CD14-positive monocyte (primary cell): ENCODE data around the gene SLC22A23. TPM values are rescaled to one million over a fixed set of nuclear protein-coding genes. Genes with fewer than 3 reads are reported as not detected.

Source experiments
- DNase-seq, 3 donors: peaks; one replicate each; pipeline ENCODE4 v3.0.0-alpha.2; 2011 to 2022
- H2AFZ ChIP-seq: 2 replicates; pipeline ENCODE4 v1.6.0; 2012; ENCODE audit warnings: mild to moderate bottlenecking, low read depth, low read length, inconsistent platforms; ENCODE audit not compliant: insufficient read depth, poor library complexity, severe bottlenecking
- H3K27ac ChIP-seq, 2 donors: 1 replicate in 1 of 2; 2 replicates in 1 of 2; pipeline ENCODE4 v1.5.1; 2012 to 2013; ENCODE audit warnings: low read length in 2 of 2, control low read depth in 1 of 2, inconsistent platforms in 1 of 2, low read depth in 1 of 2, mild to moderate bottlenecking in 1 of 2
- H3K27me3 ChIP-seq, 2 donors: one replicate each; pipeline versions ENCODE4 v1.6.0 to v1.6.1; 2011 to 2013; ENCODE audit warnings: low read length in 2 of 2; ENCODE audit not compliant: control insufficient read depth in 2 of 2, insufficient read depth in 2 of 2
- H3K36me3 ChIP-seq, 2 donors: replicated peaks in 1 of 2; 1 replicate in 1 of 2; 2 replicates in 1 of 2; pipeline versions ENCODE4 v1.5.1 to v1.6.1; 2012 to 2013; ENCODE audit warnings: low read length in 2 of 2, control low read depth in 1 of 2, inconsistent platforms in 1 of 2, mild to moderate bottlenecking in 1 of 2; ENCODE audit not compliant: insufficient read depth in 2 of 2, control insufficient read depth in 1 of 2
- H3K4me1 ChIP-seq, 2 donors: 1 replicate in 1 of 2; 2 replicates in 1 of 2; pipeline versions ENCODE4 v1.5.1 to v1.6.1; 2012 to 2013; ENCODE audit warnings: low read length in 2 of 2, control low read depth in 1 of 2, inconsistent platforms in 1 of 2, mild to moderate bottlenecking in 1 of 2, moderate library complexity in 1 of 2; ENCODE audit not compliant: insufficient read depth in 2 of 2, control insufficient read depth in 1 of 2
- H3K4me2 ChIP-seq: replicated peaks from 2 replicates; pipeline ENCODE3; 2012; ENCODE audit warnings: low read length, moderate library complexity, mild to moderate bottlenecking; ENCODE audit not compliant: poor library complexity, severe bottlenecking; ENCODE audit errors: extremely low read depth
- H3K4me3 ChIP-seq, 3 experiments: fragments of 200-600 bp in 1 of 3; sonication (generic) in 1 of 3; replicated peaks in 1 of 3; 1 replicate in 2 of 3; 2 replicates in 1 of 3; pipeline ENCODE4 v1.5.1; 2011 to 2013; ENCODE audit warnings: low read length in 3 of 3, mild to moderate bottlenecking in 3 of 3, control low read depth in 2 of 3, low read depth in 2 of 3, inconsistent platforms in 1 of 3, moderate library complexity in 1 of 3
- H3K79me2 ChIP-seq: 2 replicates; pipeline ENCODE4 v1.6.0; 2012; ENCODE audit warnings: mild to moderate bottlenecking, control low read depth, inconsistent platforms, low read length, moderate library complexity; ENCODE audit not compliant: insufficient read depth
- H3K9ac ChIP-seq: 2 replicates; pipeline ENCODE4 v1.6.0; 2017; ENCODE audit warnings: low read length, mild to moderate bottlenecking; ENCODE audit not compliant: insufficient read depth, poor library complexity, severe bottlenecking
- H3K9me3 ChIP-seq, 2 donors: replicated peaks in 1 of 2; 1 replicate in 1 of 2; 2 replicates in 1 of 2; pipeline versions ENCODE4 v1.5.1 to v1.6.1; 2012 to 2013; ENCODE audit warnings: low read length in 2 of 2, control low read depth in 1 of 2; ENCODE audit not compliant: control insufficient read depth in 1 of 2, insufficient read depth in 1 of 2
- H4K20me1 ChIP-seq: 2 replicates; pipeline ENCODE4 v1.6.0; 2012; ENCODE audit warnings: mild to moderate bottlenecking, low read length, control low read depth, moderate library complexity; ENCODE audit not compliant: insufficient read depth
- H3K27ac Mint-ChIP-seq, 7 donors: one replicate each; pipeline ENCODE4 v1.8.0; 2020; ENCODE audit warnings: mild to moderate bottlenecking in 7 of 7, mixed read lengths in 7 of 7, moderate library complexity in 6 of 7, inconsistent platforms in 2 of 7
- H3K27me3 Mint-ChIP-seq, 3 donors: one replicate each; pipeline ENCODE4 v1.8.0; 2021 to 2022; ENCODE audit warnings: low read depth in 3 of 3, mild to moderate bottlenecking in 3 of 3, mixed read lengths in 3 of 3, moderate library complexity in 3 of 3, inconsistent platforms in 1 of 3
- H3K36me3 Mint-ChIP-seq, 2 donors: one replicate each; pipeline ENCODE4 v1.8.0; 2020; ENCODE audit warnings: mixed read lengths in 2 of 2, inconsistent platforms in 1 of 2, mild to moderate bottlenecking in 1 of 2
- H3K4me1 Mint-ChIP-seq: one replicate; pipeline ENCODE4 v1.8.0; 2020; ENCODE audit warnings: mild to moderate bottlenecking, mixed read lengths
- H3K4me3 Mint-ChIP-seq, 2 donors: one replicate each; pipeline ENCODE4 v1.8.0; 2020; ENCODE audit warnings: mild to moderate bottlenecking in 2 of 2, mixed read lengths in 2 of 2, moderate library complexity in 1 of 2
- H3K9me3 Mint-ChIP-seq, 7 donors: one replicate each; pipeline ENCODE4 v1.8.0; 2020 to 2022; ENCODE audit warnings: mixed read lengths in 7 of 7, mild to moderate bottlenecking in 6 of 7, moderate library complexity in 6 of 7, inconsistent platforms in 2 of 7
- WGBS: methylation state at CpG from one replicate; pipeline ENCODE4 v1.1.5; 2013; ENCODE audit warnings: missing lambda C conversion rate; ENCODE audit not compliant: insufficient coverage; 5-methylcytosine and 5-hydroxymethylcytosine counted together
- intact Hi-C, 2 donors: fragments of 100-400 bp; cut with micrococcal nuclease; formaldehyde crosslinking; loops; one replicate each; pipeline versions ENCODE4 v1.15.0 to v1.15.1; 2023
- polyA plus RNA-seq, 3 donors: library from polyadenylated mRNA; depleted of rRNA in 1 of 3; unstranded in 2 of 3; stranded (reverse) in 1 of 3; fragments of 300-500 nt in 2 of 3; fragments of >200 nt in 1 of 3; fragmentation: Illumina TruSeq in 2 of 3; gene quantifications; 1 replicate in 2 of 3; 2 replicates in 1 of 3; pipeline ENCODE4 v1.2.3, GENCODE V29; 2012 to 2021
- TF ChIP-seq, protein P1 (sequence below): fragments of 200-600 bp; IDR thresholded peaks from one replicate; pipeline ENCODE4 v1.8.0; 2022; ENCODE audit warnings: antibody characterized with exemption, mild to moderate bottlenecking

The SLC22A23 gene
- polyA plus RNA-seq, 3 donors: 0.08 TPM; not detected in 2

DNA sequence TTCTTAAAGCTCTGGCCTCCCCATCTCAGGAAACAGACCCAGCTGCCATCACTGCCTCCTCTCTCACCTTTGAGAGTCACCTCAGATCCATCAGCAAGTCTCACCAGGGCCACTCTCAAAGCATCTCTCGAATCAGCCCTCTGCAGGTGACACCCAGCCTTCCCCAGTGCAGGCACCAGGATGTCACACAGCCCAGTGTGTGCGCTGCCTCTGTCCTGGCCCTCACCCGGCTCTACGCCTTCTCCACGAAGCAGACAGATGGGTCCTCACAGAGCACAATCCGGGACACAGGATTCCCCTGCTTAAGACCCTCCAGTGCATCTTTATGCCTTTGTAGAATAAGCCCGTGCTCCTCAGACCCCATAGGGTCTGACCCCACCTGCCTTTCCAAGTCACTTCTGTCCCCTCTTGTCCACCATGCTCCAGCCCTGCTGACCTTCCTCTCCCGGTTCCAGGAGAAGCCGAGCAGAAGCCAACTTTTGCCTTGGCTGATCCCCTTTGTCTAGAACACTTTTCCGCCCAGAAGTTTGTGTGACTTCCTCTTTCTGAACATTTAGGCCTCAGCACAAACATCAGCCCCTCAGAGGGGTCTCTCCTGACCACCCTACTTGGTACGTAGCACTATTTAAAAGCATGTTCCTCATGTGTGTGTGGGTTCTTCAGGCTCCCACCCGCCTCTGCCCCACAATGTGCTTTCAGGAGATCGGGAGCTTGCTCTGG lies 137.9 kb downstream of the SLC22A23 start:
- peaks cover 4 to 10% (median 8%) of the 10 kb centered on the region in 3 donors for H3K27me3 Mint-ChIP-seq
- Histone ChIP-seq H3K79me2 (no peaks in the 10 kb centered on the region), H3K9ac (no peak overlapping the region), H4K20me1 (no peaks in the 10 kb centered on the region), H3K27me3 (no peaks in the 10 kb centered on the region), H2AFZ (no peak overlapping the region), H3K4me1 (no peaks in the 10 kb centered on the region), H3K4me3 (no peak overlapping the region), H3K4me2 (no peak overlapping the region), H3K9me3 (no peaks in the 10 kb centered on the region), H3K27ac (no peak overlapping the region), H3K36me3 (no peaks in the 10 kb centered on the region)
- no peaks in the 10 kb centered on the region for H3K4me1 Mint-ChIP-seq
- no peak overlapping the region for H3K4me3 Mint-ChIP-seq
- H3K9me3 Mint-ChIP-seq: peaks cover 0 to 2% (median 0%) of the 10 kb centered on the region in 7 donors
- H3K36me3 Mint-ChIP-seq: no peaks in the 10 kb centered on the region
- no peak overlapping the region for H3K27ac Mint-ChIP-seq
- intact Hi-C loops: no loop called here
- TF ChIP-seq, protein P1, sequence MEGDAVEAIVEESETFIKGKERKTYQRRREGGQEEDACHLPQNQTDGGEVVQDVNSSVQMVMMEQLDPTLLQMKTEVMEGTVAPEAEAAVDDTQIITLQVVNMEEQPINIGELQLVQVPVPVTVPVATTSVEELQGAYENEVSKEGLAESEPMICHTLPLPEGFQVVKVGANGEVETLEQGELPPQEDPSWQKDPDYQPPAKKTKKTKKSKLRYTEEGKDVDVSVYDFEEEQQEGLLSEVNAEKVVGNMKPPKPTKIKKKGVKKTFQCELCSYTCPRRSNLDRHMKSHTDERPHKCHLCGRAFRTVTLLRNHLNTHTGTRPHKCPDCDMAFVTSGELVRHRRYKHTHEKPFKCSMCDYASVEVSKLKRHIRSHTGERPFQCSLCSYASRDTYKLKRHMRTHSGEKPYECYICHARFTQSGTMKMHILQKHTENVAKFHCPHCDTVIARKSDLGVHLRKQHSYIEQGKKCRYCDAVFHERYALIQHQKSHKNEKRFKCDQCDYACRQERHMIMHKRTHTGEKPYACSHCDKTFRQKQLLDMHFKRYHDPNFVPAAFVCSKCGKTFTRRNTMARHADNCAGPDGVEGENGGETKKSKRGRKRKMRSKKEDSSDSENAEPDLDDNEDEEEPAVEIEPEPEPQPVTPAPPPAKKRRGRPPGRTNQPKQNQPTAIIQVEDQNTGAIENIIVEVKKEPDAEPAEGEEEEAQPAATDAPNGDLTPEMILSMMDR: no peak
- no peak for DNase-seq
- 95% methylated on average over 10 of the region's 13 CpGs for WGBS

- Histone ChIP-seq H3K9me3 (no peaks in the 10 kb centered on the region), H3K27me3 (no peaks in the 10 kb centered on the region), H2AFZ (no peak overlapping the region), H3K4me2 (no peak overlapping the region), H3K4me3 (no peak overlapping the region), H3K4me1 (no peaks in the 10 kb centered on the region), H3K36me3 (no peaks in the 10 kb centered on the region), H4K20me1 (no peaks in the 10 kb centered on the region), H3K79me2 (no peaks in the 10 kb centered on the region), H3K9ac (no peak overlapping the region), H3K27ac (no peak overlapping the region)
- no peaks in the 10 kb centered on the region for H3K4me1 Mint-ChIP-seq
- TF ChIP-seq, protein P1: no peak
- peaks cover 6 to 9% (median 8%) of the 10 kb centered on the region in 3 donors for H3K27me3 Mint-ChIP-seq
- intact Hi-C loops: no loop called here
- H3K27ac Mint-ChIP-seq: no peak overlapping the region
- peaks cover 0 to 2% (median 0%) of the 10 kb centered on the region in 7 donors for H3K9me3 Mint-ChIP-seq
- H3K36me3 Mint-ChIP-seq: no peaks in the 10 kb centered on the region
- 83% methylated on average over 8 of the region's 10 CpGs for WGBS
- DNase-seq: no peak
- no peak overlapping the region for H3K4me3 Mint-ChIP-seq
Measured at GRCh38 chr6:3318226-3318625, 138.6 kb downstream of the SLC22A23 start.
